T-helper 2 cell (primary cell): Measurements from ENCODE around the gene BCL2L1.
"Not testable (repeated sequence)": the region's sequence is repeated elsewhere in the genome, so short reads cannot be mapped to it uniquely, and the experiment has no call there.

Experiments
- DNase-seq, 5 experiments: peaks; one replicate each; pipeline versions ENCODE4 v3.0.0 to v3.0.0-alpha.2; 2012 to 2022

The BCL2L1 gene

DNA sequence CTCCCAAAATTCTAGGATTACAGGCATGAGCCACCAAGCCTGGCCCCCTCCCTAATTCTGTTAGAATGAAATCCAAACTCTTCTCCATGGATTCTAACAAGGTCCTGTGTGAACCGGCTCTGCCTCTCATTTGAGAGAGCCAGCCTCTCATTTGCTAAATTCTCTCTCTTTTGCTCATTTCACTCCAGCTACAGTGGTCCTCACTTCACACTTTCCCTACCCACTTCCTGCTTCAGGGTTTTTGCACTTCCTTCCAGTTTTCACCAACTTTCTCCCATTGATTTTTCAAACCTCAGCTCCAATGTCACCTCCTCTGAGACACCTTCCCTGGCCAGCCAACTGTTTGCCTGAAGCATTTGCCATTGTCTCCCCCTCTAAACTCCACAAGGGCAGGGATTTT lies 79.8 kb downstream of the BCL2L1 start:
- DNase-seq = peak in 1 of 5 experiments; percentile 33

DNA sequence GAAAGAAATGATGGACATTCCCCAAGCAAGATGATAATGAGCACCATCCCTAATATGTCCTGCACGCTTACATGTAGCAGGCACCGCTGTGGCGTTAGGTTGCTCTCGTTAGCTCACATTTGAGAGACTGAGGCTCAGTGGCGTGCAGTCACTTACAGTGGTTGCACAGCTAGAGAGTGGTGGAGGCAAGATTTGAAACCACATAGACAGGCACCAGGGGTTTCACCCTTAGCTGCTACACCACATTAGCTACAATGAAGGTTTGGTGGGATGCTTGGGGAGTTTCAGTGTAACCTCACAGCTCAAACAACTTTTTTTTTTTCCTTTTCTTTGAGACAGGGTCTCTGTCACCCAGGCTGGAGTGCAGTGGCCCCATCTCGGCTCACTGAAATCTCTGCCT lies 81.3 kb downstream of the BCL2L1 start:
- DNase-seq = peak in 1 of 5 experiments; percentile 73

DNA sequence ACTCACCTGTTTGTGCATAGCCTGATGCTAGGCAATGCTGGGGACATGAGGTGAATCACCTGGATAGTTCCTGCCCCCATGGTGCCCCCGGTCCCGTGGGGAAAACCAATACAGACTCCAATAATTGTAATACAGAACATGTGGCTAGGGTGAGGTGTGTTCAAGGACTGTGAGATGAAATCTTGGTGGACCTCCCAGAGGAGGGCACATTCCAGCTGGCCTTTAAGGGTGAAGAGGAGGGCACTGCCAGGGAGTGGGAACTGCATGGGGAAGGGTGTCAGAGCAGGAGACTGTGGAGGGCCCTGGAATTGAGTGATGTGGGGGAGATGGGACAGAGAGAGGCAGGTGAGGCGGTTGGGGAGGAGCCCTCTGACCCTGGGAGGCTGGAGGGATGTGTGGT lies 82.4 kb downstream of the BCL2L1 start:
- DNase-seq = no peak

DNA sequence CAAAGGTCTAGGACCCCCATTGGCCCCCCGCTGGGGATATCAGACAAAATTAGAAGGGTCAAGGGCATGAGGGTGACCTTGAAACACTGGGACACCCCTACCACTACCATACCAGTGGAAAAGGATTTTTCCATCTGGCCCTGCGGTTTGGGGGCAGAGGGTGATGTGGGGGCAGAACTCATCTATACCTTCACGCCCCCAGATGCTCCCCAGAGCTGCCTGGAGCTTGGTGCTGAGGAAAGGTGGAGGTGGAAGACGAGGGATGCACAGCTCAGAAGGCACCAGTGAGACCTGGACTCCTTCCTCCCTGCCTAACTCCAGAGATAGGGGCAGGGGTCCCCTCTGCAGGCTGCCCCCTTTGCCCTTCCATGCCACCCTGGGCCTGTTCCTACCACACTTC lies 83.9 kb downstream of the BCL2L1 start:
- no peak for DNase-seq

DNA sequence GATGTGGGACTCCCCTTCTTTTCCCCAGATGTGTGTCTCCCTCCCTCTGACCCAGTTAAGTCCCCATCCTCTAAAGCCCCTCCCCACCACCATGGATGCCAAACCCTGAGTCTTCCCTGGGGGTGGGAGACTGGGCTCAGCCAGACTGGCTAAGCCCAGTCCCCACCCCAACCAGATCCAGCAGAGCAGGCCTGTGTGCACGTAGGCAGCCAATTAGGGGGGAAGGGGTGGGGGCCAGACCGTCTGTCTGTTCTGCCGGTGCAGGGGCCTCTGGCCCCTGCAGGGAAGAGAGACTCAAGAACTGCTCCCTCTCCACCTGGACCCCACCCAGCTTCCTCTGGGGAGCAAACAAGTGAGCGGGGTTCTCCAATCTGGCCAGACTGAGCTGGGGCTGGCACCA lies 84.4 kb downstream of the BCL2L1 start:
- DNase-seq = no peak

DNA sequence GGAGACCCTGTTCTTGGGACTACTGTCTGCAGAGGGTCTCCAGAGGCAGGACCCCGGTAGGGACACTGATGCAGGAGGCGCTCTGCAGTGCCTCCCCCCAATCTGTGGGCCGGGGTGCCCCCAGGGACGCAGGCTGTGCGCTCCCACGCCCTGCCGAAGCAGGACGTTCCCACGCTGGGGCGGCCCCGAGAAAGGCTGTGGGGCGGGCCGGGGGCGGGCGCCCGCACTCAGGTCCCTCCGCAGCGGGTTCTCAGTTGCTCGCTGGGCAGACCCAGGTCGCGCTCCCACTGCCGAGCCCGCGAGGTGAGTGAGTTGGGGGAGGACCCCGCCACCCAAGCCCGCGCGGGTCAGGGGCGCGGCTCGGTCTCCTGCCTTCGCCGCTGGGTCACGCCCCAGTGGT lies 85.0 kb downstream of the BCL2L1 start, which contains the start of gene COX4I2:
COX4I2 (plus strand) TSS at position 253 of the 400 bp plus-strand sequence. CDS start 1,106 bp downstream, outside the sequence.
- DNase-seq = no peak

DNA sequence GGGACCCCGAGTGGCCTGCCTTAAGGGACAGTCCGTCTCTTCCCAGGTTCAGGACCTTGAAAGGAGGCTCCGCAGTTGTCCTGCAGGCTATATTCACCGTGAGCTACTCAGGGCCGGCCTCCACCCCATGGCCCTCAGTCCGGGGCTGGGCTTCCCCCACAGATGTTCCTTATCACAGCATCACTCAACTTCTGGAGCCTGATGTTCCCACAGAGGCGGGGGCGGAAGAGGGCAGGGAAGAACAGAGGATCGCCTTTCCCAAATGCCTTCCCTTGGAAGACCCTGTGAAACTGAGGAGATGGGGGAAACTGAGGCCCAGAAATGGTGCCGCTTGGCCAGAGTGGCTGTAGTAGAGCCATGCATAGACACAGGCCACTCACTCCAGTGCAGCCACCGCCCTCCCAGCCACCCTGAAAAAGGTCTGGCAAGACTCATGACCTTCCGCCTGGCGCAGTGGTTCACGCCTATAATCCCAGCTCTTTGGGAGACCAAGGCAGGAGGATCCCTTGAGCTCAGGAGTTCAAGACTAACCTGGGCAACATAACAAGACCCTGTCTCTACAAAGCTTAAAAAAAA lies 89.2 kb downstream of the BCL2L1 start:
- no peak for DNase-seq

DNA sequence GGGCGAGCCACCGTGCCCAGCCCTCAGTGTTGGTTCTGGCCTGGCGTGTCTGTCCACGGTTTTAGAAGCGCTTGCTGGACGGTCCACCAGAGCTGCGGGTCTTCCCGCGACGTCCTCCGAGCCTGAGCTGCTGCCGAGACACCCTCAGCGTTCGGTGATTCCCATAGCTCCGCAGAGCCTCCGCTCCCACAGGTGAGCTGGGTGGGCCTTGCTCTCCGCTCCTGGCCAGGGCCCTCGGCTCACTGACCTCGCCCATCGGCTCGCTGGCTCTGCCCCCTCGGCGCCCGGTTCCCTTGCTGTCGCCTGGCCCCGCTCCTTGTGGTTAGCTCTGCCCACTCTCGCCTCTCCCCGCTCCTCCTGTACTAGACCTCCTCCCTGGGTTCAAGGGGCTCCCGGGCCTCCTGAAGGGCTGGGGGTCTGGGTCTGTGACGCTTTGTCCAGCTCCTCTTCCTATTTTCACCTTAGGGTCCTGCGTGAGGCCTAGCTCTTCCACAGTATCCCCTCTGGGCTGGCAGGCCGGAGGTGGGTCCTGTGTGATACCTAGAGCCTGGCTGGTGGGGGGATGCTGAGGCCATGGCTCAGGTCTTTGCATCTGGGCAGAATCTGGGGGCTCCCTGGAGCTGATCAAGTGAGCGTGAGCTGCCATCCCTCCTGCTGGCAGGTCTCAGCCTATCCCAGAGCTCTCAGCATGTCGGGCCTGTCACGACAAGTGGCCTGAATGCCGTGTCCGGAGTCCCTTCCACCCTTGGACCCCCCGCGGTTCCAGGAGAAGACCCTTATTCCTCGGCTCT lies 89.9 kb downstream of the BCL2L1 start:
- DNase-seq = no peak

DNA sequence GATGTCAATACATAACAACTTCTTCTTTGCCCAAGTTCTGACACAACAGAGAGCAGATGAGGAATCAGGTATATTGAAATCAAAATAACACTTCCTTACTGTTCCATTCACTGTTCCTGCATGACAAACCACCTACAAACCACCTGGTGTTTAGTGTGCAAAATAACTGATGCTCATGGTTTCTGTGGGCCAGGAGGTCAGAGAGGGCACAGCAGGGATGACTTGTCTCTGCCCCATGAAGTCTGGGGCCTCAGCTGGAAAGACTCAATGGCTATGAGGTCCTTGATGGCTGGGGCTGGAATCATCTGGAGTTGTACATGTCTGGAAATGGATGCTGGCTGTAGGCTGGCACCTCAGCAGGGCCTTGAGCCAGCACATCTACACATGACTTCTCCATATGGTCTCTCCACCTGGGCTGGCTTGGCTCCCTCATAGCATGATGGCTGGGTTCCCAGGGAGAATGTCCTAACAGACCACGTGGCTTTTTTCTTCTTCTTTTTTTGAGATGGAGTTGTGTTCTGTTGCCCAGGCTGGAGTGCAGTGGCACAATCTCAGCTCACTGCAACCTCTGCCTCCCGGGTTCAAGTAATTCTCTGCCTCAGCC lies 92.4 kb downstream of the BCL2L1 start:
- no peak for DNase-seq

DNA sequence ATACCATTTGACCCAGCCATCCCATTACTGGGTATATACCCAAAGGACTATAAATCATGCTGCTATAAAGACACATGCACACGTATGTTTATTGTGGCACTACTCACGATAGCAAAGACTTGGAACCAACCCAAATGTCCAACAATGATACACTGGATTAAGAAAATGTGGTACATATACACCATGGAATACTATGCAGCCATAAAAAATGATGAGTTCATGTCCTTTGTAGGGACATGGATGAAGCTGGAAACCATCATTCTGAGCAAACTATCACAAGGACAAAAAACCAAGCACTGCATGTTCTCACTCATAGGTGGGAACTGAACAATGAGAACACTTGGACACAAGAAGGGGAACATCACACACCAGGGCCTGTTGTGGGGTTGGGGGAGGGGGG lies 94.6 kb downstream of the BCL2L1 start:
- not testable (repeated sequence) for DNase-seq

DNA sequence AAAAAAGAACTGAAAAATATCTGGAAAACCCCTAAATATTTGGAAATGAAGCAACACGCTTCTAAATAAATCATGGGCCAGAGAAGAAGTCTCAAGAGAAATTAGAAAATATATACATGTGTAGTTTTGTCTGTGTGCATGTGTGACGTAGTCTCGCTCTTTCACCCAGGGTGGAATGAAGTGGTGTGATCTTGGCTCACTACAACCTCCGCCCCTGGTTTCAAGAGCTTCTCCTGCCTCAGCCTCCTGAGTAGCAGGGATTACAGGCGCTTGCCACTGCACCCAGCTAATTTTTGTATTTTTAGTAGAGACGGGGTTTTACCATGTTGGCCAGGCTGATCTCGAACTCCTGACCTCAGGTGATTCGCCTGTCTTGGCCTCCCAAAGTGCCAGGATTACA lies 96.1 kb downstream of the BCL2L1 start:
- not testable (repeated sequence) for DNase-seq

DNA sequence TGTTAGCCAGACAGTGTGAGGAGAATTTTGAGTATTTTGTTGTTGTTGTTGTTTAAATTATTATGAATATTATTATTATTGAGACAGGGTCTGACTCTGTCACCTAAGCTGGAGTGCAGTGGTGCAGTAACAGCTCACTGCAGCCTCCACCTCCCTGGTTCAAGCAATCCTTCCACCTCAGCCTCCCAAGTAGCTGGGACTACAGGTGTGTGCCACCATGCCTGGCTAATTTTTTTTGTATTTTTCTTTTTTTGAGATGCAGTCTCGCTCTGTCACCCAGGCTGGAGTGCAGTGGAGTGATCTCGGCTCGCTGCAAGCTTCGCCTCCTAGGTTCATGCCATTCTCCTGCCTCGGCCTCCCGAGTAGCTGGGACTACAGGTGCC lies 99.6 kb downstream of the BCL2L1 start:
- not testable (repeated sequence) for DNase-seq

DNA sequence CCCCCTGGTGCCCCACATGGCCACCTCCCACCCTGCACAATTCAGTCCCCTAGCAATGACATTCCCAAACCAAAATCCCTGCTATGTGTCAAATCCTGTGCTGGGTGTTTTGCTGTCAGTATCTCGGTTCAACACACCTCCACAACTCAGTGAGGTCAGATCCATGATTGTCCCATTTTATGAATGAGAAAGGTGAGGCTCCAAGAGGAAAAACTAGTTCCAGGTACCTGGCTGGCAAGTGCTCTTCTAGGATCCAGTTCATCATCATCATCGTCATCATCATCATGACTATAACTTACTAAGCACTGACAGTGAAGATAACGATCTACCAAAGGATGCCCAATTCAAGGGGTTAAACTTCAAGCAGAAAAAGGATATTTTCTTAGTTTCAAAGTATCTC lies 102.4 kb downstream of the BCL2L1 start:
- DNase-seq = no peak

DNA sequence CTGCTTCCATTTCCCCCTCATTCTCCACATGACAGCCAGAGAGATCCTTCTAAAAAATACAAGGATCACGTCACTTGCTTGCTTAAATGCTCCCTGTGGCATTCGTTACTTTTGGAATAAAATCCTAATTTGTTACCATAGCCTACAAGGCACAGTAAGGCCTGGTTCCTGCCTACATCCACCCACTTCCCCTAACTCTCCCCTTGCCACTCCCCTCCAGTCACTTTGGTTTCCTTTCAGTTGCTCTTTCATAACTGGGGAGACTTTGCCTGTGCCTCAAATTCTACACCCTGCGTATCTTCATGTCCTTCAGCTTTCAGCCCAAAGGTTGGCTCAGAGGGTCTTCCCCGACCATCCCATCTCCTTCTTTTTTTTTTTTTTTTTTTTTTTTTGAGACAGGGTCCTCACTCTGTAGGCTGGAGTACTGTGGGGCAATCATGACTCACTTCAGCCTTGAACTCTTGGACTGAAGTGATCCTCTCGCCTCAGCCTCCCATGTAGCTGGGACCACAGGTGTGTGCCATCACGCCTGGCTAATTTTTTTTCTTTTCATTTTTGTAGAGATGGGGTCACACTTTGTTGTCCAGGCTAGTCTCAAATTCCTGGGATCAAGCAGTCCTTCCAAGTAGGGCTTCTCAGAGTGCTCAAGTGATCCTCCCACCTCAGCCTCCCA lies 105.1 kb downstream of the BCL2L1 start:
- no peak for DNase-seq

DNA sequence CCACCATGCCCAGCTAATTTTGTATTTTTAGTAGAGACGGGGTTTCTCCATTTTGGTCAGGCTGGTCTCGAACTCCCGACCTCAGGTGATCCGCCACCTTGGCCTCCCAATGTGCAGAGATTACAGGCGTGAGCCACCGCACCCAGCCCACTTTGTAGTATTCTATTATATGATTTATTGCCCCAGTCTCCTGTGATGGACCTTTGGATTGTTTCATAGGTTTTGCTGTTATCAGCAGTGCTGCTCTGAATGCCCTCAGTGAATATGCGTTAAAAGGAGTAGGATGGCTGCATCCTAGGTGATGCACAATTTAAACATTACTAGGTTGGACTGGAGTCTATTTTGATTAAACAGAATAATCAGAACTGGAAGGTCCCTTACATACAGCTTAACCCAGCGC lies 107.3 kb downstream of the BCL2L1 start:
- no peak for DNase-seq
